HepG2 (cell line): ENCODE results near the gene SMIM30. TPM values are rescaled to one million over a fixed set of nuclear protein-coding genes. Genes with fewer than 3 reads are reported as not detected.

Experiments
- ADNP ChIP-seq: sonication (generic); formaldehyde crosslinking; IDR thresholded peaks from 2 replicates; pipeline ENCODE4 v1.4.0; 2020; ENCODE audit warnings: missing genetic modification reagents
- ATF7 ChIP-seq, 2 experiments: fragments of 450-650 bp in 1 of 2; sonication (generic) in 1 of 2; formaldehyde crosslinking in 1 of 2; IDR thresholded peaks; 2 replicates each; pipeline versions ENCODE4 v1.4.0 to v1.6.1; 2016 to 2020; ENCODE audit warnings: antibody characterized with exemption in 1 of 2, mild to moderate bottlenecking in 1 of 2, missing genetic modification reagents in 1 of 2
- BORCS8-MEF2B ChIP-seq: sonication (generic); formaldehyde crosslinking; IDR thresholded peaks from 2 replicates; pipeline ENCODE4 v1.8.0; 2022; ENCODE audit warnings: mild to moderate bottlenecking, missing genetic modification reagents
- CBX5 ChIP-seq: sonication (generic); formaldehyde crosslinking; IDR thresholded peaks from 2 replicates; pipeline ENCODE4 v1.4.0; 2020; ENCODE audit warnings: missing genetic modification reagents, borderline replicate concordance
- CENPX ChIP-seq: sonication (generic); formaldehyde crosslinking; IDR thresholded peaks from 2 replicates; pipeline ENCODE4 v1.9.0; 2021; ENCODE audit warnings: mild to moderate bottlenecking, missing genetic modification reagents, moderate library complexity
- ELF4 ChIP-seq: sonication (generic); formaldehyde crosslinking; IDR thresholded peaks from 2 replicates; pipeline ENCODE4 v1.5.0; 2020; ENCODE audit warnings: missing genetic modification reagents, mild to moderate bottlenecking, moderate library complexity, borderline replicate concordance
- GATA4 ChIP-seq: sonication (generic); IDR thresholded peaks from 2 replicates; pipeline ENCODE4 v1.6.1; 2016; ENCODE audit warnings: antibody characterized with exemption, low read depth, borderline replicate concordance
- GTF2F1 ChIP-seq: fragments of 150-350 bp; IDR thresholded peaks from 2 replicates; pipeline ENCODE4 v1.6.1; 2014; ENCODE audit warnings: low read length
- JUND ChIP-seq: sonication (generic); formaldehyde crosslinking; IDR thresholded peaks from 2 replicates; pipeline ENCODE4 v1.8.0; 2022; ENCODE audit warnings: mild to moderate bottlenecking, missing genetic modification reagents
- LCORL ChIP-seq, 2 experiments: fragments of 450-650 bp in 1 of 2; sonication (generic) in 1 of 2; formaldehyde crosslinking in 1 of 2; IDR thresholded peaks; 2 replicates each; pipeline versions ENCODE4 v1.5.0 to v1.6.1; 2017 to 2020; ENCODE audit warnings: antibody characterized with exemption in 1 of 2, missing genetic modification reagents in 1 of 2
- MAFK ChIP-seq, 2 experiments: IDR thresholded peaks in 1 of 2; conservative IDR thresholded peaks in 1 of 2; 2 replicates each; pipeline ENCODE4 v1.6.1; 2011; ENCODE audit warnings: improper control_type of control experiment in 2 of 2, low read length in 2 of 2
- RELA ChIP-seq: sonication (generic); formaldehyde crosslinking; IDR thresholded peaks from 2 replicates; pipeline ENCODE4 v1.4.0; 2020; ENCODE audit warnings: missing genetic modification reagents
- RFX3 ChIP-seq: IDR thresholded peaks from 2 replicates; pipeline ENCODE4 v1.6.1; 2016; ENCODE audit warnings: missing biosample characterization, missing genetic modification reagents
- SRSF1 ChIP-seq: fragments of 200-400 bp; formaldehyde crosslinking; optimal IDR thresholded peaks from 2 replicates; pipeline ENCODE3; 2017; ENCODE audit warnings: mild to moderate bottlenecking, low read depth, low read length, moderate library complexity
- ZBTB3 ChIP-seq: sonication (generic); formaldehyde crosslinking; IDR thresholded peaks from 2 replicates; pipeline ENCODE4 v1.4.0; 2020; ENCODE audit warnings: low read depth, mild to moderate bottlenecking, moderate library complexity, missing genetic modification reagents, borderline replicate concordance
- ZNF678 ChIP-seq: sonication (generic); formaldehyde crosslinking; IDR thresholded peaks from 2 replicates; pipeline ENCODE4 v1.4.0; 2020; ENCODE audit warnings: mild to moderate bottlenecking, missing genetic modification reagents
- ZSCAN30 ChIP-seq: sonication (generic); formaldehyde crosslinking; IDR thresholded peaks from 2 replicates; pipeline ENCODE4 v1.5.0; 2020; ENCODE audit warnings: mild to moderate bottlenecking, missing genetic modification reagents
- polyA plus RNA-seq, 8 experiments: library from polyadenylated mRNA; depleted of rRNA in 3 of 8; stranded (reverse) in 7 of 8; unstranded in 1 of 8; fragments of >200 nt; fragmentation: Illumina TruSeq in 4 of 8; extraction: Trizol in 4 of 8; gene quantifications; 2 replicates each; pipeline versions ENCODE4 v1.2.1 to v1.2.3, GENCODE V29; 2011 to 2016; ENCODE audit warnings: low read depth in 4 of 8, missing spikeins in 1 of 8, mixed read lengths in 1 of 8; ENCODE audit not compliant: insufficient read depth in 1 of 8
- total RNA-seq, 5 experiments: library from RNA; depleted of rRNA; stranded (reverse); fragments of >200 nt; fragmentation: Illumina TruSeq; extraction: Trizol; gene quantifications; 2 replicates each; pipeline ENCODE4 v1.2.3, GENCODE V29; 2016; ENCODE audit warnings: low read depth in 1 of 5
- TF ChIP-seq, protein P1 (sequence below): sonication (generic); formaldehyde crosslinking; IDR thresholded peaks from 2 replicates; pipeline ENCODE4 v1.9.0; 2021; ENCODE audit warnings: mild to moderate bottlenecking, missing genetic modification reagents
- TF ChIP-seq, protein P2 (sequence below): sonication (generic); formaldehyde crosslinking; IDR thresholded peaks from 2 replicates; pipeline ENCODE4 v1.5.0; 2020; ENCODE audit warnings: missing genetic modification reagents
- TF ChIP-seq, protein P3 (sequence below): IDR thresholded peaks from 2 replicates; pipeline ENCODE4 v1.6.1; 2018; ENCODE audit warnings: missing genetic modification reagents

The SMIM30 gene
- total and polyA plus RNA-seq, 2 of the 13 experiments (the other 11 are each of a cell fraction or from before 2014, with no cell fraction given): 23.5 to 25.2 TPM

DNA sequence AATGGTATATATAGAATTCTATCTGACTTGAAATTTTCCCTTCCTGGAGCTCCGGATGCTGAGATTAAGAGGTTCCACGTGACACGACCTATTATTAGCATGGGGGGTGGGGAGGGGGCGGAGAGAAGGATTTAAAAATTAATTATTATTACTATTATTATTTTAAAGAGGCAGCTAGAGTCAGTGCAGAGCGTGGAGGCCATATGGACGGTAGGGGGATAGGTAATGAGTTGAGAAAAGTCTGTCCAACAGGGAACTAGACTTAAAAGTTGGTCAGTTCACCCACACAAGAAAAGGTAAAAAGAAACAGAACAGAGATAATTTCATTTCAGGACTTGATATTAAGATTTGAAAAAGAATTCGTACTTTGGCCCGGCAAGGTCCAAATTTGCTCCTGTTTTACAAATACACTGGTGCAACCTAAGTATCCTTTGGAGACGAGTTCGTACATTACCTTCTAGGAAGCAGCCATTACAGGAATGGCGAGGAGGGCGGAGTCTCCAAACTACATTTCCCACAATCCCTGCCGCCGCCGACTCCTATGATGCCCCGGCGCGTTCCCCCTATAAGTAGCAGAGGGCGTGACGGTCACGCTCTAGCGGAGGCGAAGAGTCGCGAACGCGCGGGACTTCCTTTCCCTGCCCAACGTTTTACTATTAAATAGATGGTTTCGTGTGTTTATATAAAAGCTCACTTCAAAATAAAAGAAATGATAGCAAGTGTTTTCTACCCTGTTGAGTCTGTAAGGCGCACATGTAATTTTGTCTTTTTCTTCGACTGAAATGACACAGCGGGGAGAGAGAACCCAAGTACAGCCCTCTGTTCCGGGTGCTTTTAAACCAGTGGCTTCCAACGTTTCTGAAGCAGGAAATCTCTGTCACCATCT is at the start of gene SMIM30 (continued):
- TF ChIP-seq GATA4 (no peak), CBX5 (CRISPR knock-in tag) (peak; percentile 38; the same call in 1 of the 2 replicates), ZNF678 (CRISPR knock-in tag) (no peak), ZBTB3 (CRISPR knock-in tag) (no peak), RELA (CRISPR knock-in tag) (no peak), BORCS8-MEF2B (CRISPR knock-in tag) (0 out of 2 replicates have a peak, but pooled peaks have one; percentile 26), SRSF1 (no peak), MAFK (conservative IDR thresholded peaks at IDR 0.05 in 1 of 2, IDR thresholded peaks at IDR 0.05 in 1 of 2; ENCODE audit: low read length in 2 of 2) (no peak), ZSCAN30 (CRISPR knock-in tag) (no peak), ADNP (CRISPR knock-in tag) (no peak), ELF4 (CRISPR knock-in tag) (no peak), GTF2F1 (no peak), RFX3 (CRISPR knock-in tag) (no peak), LCORL (IDR thresholded peaks at IDR 0.05) (no peak), LCORL (CRISPR knock-in tag; IDR thresholded peaks at IDR 0.05) (peak; percentile 47; the same call in 1 of the 2 replicates), CENPX (CRISPR knock-in tag) (no peak), ATF7 (IDR thresholded peaks at IDR 0.05) (no peak), ATF7 (CRISPR knock-in tag; IDR thresholded peaks at IDR 0.05) (no peak), JUND (no peak)
- TF ChIP-seq, protein P1, sequence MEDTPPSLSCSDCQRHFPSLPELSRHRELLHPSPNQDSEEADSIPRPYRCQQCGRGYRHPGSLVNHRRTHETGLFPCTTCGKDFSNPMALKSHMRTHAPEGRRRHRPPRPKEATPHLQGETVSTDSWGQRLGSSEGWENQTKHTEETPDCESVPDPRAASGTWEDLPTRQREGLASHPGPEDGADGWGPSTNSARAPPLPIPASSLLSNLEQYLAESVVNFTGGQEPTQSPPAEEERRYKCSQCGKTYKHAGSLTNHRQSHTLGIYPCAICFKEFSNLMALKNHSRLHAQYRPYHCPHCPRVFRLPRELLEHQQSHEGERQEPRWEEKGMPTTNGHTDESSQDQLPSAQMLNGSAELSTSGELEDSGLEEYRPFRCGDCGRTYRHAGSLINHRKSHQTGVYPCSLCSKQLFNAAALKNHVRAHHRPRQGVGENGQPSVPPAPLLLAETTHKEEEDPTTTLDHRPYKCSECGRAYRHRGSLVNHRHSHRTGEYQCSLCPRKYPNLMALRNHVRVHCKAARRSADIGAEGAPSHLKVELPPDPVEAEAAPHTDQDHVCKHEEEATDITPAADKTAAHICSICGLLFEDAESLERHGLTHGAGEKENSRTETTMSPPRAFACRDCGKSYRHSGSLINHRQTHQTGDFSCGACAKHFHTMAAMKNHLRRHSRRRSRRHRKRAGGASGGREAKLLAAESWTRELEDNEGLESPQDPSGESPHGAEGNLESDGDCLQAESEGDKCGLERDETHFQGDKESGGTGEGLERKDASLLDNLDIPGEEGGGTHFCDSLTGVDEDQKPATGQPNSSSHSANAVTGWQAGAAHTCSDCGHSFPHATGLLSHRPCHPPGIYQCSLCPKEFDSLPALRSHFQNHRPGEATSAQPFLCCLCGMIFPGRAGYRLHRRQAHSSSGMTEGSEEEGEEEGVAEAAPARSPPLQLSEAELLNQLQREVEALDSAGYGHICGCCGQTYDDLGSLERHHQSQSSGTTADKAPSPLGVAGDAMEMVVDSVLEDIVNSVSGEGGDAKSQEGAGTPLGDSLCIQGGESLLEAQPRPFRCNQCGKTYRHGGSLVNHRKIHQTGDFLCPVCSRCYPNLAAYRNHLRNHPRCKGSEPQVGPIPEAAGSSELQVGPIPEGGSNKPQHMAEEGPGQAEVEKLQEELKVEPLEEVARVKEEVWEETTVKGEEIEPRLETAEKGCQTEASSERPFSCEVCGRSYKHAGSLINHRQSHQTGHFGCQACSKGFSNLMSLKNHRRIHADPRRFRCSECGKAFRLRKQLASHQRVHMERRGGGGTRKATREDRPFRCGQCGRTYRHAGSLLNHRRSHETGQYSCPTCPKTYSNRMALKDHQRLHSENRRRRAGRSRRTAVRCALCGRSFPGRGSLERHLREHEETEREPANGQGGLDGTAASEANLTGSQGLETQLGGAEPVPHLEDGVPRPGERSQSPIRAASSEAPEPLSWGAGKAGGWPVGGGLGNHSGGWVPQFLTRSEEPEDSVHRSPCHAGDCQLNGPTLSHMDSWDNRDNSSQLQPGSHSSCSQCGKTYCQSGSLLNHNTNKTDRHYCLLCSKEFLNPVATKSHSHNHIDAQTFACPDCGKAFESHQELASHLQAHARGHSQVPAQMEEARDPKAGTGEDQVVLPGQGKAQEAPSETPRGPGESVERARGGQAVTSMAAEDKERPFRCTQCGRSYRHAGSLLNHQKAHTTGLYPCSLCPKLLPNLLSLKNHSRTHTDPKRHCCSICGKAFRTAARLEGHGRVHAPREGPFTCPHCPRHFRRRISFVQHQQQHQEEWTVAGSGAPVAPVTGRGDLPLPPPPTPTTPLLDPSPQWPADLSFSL (CRISPR knock-in tag): no peak
- TF ChIP-seq, protein P2, sequence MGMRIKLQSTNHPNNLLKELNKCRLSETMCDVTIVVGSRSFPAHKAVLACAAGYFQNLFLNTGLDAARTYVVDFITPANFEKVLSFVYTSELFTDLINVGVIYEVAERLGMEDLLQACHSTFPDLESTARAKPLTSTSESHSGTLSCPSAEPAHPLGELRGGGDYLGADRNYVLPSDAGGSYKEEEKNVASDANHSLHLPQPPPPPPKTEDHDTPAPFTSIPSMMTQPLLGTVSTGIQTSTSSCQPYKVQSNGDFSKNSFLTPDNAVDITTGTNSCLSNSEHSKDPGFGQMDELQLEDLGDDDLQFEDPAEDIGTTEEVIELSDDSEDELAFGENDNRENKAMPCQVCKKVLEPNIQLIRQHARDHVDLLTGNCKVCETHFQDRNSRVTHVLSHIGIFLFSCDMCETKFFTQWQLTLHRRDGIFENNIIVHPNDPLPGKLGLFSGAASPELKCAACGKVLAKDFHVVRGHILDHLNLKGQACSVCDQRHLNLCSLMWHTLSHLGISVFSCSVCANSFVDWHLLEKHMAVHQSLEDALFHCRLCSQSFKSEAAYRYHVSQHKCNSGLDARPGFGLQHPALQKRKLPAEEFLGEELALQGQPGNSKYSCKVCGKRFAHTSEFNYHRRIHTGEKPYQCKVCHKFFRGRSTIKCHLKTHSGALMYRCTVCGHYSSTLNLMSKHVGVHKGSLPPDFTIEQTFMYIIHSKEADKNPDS (CRISPR knock-in tag): no peak
- TF ChIP-seq, protein P3, sequence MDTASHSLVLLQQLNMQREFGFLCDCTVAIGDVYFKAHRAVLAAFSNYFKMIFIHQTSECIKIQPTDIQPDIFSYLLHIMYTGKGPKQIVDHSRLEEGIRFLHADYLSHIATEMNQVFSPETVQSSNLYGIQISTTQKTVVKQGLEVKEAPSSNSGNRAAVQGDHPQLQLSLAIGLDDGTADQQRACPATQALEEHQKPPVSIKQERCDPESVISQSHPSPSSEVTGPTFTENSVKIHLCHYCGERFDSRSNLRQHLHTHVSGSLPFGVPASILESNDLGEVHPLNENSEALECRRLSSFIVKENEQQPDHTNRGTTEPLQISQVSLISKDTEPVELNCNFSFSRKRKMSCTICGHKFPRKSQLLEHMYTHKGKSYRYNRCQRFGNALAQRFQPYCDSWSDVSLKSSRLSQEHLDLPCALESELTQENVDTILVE: peak; percentile 25; the same call in 1 of the 2 replicates
